ENCODE measurements around the gene ZNF335.
"Not testable (repeated sequence)": the region's sequence is repeated elsewhere in the genome, so short reads cannot be mapped to it uniquely, and the experiment has no call there.

The ZNF335 gene

DNA sequence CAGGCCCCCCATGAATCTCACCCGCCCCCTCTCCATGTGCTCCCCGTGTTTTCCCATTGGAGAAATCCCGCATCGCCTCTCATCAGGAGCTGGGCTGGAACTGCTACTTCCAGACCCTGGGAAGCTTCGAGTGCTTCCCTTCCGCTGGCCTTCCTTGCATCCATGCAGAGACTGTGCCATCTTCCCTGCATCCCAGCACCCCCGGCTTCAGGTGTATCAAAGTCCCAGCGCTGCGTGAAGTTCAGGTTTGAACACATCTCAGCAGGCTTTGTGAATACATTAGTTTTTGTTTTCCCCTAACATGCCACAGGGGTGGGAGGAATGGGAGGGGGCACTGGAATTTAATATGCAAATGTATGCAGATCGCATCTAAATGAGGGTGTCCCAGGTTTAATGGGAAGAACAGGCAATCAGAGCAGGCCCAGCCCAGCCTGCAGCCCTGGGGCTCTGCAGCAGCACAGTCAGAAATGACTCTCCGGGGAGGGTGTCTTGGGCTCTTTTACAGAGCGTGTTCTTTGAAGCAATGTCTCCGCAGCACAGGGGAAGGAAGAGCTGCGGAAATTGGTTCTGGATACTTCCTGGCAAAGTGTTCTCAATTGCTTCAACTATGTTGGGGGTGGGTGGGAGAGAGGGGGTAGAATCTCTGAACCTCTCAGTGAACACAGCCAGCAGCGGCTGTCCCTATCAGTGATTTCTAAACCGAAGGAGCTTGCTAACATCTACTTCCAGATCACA, 28.4 kb upstream of the ZNF335 start:
- DNase-seq (ENCODE audit: low read depth) = peak; percentile 3
- Histone ChIP-seq H3K4me1 (ENCODE audit: control insufficient read depth, insufficient read depth, low read length) (peaks cover 5% of the 10 kb centered on the region), H3K9ac (ENCODE audit: low read length) (no peak overlapping the region), H3K27me3 (replicated peaks; ENCODE audit: control insufficient read depth, insufficient read depth, low read length) (peaks cover 48% of the 10 kb centered on the region), H3K9me3 (ENCODE audit: control insufficient read depth, low read length) (no peaks in the 10 kb centered on the region), H3K36me3 (ENCODE audit: control insufficient read depth, insufficient read depth, low read length, severe bottlenecking) (no peaks in the 10 kb centered on the region), H3K4me3 (ENCODE audit: low read length) (no peak overlapping the region)

DNA sequence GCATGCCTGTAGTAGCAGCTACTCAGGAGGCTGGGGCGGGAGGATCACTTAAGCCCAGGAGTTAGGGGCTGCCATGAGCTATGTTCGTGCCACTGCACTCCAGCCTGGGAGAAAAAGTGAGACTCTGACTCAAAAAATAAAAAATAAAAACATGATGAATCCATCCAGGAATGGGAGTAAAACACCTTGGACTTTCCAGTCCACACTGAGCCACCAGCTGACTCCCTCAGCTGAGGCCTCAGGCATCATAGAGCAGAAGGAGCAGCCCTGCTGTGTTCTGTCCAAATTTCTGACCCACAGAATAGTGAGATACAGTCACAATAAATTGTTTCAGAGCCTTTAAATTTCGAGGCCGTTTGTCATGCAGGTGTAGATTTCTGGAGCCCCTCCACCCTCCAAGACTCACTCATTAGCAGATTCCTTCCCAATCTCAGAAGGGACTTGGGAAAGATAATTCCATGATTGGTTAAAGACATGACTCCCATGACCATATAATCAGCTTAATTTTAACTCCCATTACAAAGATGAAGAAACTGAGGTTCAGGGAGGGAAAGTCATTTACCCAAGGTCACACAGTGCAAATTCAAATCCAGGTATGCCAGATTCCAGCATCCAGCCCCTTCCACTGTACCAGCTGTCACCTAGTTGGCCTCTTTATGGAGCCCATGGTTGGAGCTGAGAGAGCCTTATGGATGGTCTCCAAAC, 27.7 kb upstream of the ZNF335 start:
- Histone ChIP-seq H3K27me3 (replicated peaks; ENCODE audit: control insufficient read depth, insufficient read depth, low read length) (peaks cover 45% of the 10 kb centered on the region), H3K9me3 (ENCODE audit: control insufficient read depth, low read length) (no peaks in the 10 kb centered on the region), H3K4me1 (ENCODE audit: control insufficient read depth, insufficient read depth, low read length) (peaks cover 5% of the 10 kb centered on the region), H3K4me3 (ENCODE audit: low read length) (no peak overlapping the region), H3K9ac (ENCODE audit: low read length) (no peak overlapping the region), H3K36me3 (ENCODE audit: control insufficient read depth, insufficient read depth, low read length, severe bottlenecking) (no peaks in the 10 kb centered on the region)
- no peak for DNase-seq (ENCODE audit: low read depth)

DNA sequence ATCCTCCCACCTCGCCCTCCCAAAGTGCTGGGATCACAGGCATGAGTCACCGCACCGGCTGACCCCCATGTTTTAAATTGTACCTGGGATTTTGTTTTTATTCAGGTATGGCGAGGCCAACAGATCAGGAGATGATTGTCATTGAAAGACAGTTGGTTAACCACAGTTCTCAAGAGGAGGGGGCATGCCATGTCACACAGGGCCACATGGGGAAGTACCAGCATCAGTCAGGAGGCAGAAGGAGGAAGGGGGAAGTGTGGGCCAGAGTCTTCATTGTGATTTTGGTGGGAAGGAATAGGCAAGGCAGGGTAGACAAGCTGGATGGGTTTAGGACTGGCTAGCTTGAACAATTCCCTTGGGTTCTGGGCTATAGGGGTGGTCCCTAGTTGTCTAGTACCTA, 26.8 kb upstream of the ZNF335 start:
- H3K36me3 ChIP-seq (ENCODE audit: control insufficient read depth, insufficient read depth, low read length, severe bottlenecking) = no peaks in the 10 kb centered on the region
- peaks cover 5% of the 10 kb centered on the region for H3K4me1 ChIP-seq (ENCODE audit: control insufficient read depth, insufficient read depth, low read length)
- no peak overlapping the region for H3K9ac ChIP-seq (ENCODE audit: low read length)
- no peaks in the 10 kb centered on the region for H3K9me3 ChIP-seq (ENCODE audit: control insufficient read depth, low read length)
- H3K27me3 ChIP-seq (replicated peaks; ENCODE audit: control insufficient read depth, insufficient read depth, low read length) = peaks cover 38% of the 10 kb centered on the region
- no peak for DNase-seq (ENCODE audit: low read depth)
- no peak overlapping the region for H3K4me3 ChIP-seq (ENCODE audit: low read length)

DNA sequence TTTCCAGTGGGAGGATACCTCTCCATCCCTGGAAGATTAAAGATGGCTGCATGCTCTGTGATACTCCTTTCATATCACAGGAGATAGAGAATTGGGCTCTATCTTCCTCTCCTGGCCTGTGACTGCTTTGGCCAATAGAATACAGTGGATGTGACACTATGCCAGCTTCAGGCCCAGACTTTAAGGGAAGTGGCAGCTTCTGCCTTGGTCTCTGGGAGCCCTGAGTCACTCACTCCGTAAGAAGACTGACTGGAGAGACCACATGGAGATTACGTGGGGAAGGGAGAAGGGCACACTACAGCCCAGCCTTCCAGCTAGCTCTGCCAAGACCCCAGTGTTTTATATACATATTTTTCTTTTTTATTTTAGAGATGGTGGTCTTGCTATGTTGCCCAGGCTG, 26.3 kb upstream of the ZNF335 start:
- no peaks in the 10 kb centered on the region for H3K36me3 ChIP-seq (ENCODE audit: control insufficient read depth, insufficient read depth, low read length, severe bottlenecking)
- no peak overlapping the region for H3K9ac ChIP-seq (ENCODE audit: low read length)
- no peak for DNase-seq (ENCODE audit: low read depth)
- H3K27me3 ChIP-seq (replicated peaks; ENCODE audit: control insufficient read depth, insufficient read depth, low read length) = peaks cover 38% of the 10 kb centered on the region
- H3K9me3 ChIP-seq (ENCODE audit: control insufficient read depth, low read length) = no peaks in the 10 kb centered on the region
- no peak overlapping the region for H3K4me3 ChIP-seq (ENCODE audit: low read length)
- peaks cover 8% of the 10 kb centered on the region for H3K4me1 ChIP-seq (ENCODE audit: control insufficient read depth, insufficient read depth, low read length)

DNA sequence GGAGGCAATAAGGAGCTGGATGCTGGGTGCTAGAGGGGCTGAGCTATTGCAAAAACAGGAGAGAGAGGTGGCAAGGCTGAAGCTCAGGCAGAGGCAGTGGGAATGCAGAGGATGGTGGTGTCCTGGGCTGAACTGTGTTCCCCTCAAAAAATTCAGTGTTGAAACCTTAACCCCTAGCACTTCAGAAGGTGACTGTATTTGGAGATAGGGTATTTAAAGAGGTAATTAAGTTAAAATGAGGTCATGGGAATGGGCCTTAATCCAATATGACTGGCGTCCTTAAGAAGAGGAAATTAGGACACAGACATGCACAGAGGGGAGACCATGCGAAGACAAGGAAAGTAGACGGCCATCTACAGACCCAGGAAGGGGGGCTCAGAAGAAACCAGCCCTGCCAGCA, 25.2 kb upstream of the ZNF335 start:
- Histone ChIP-seq H3K9ac (ENCODE audit: low read length) (no peak overlapping the region), H3K4me3 (ENCODE audit: low read length) (no peak overlapping the region), H3K27me3 (replicated peaks; ENCODE audit: control insufficient read depth, insufficient read depth, low read length) (peaks cover 34% of the 10 kb centered on the region), H3K4me1 (ENCODE audit: control insufficient read depth, insufficient read depth, low read length) (peaks cover 11% of the 10 kb centered on the region), H3K9me3 (ENCODE audit: control insufficient read depth, low read length) (no peaks in the 10 kb centered on the region), H3K36me3 (ENCODE audit: control insufficient read depth, insufficient read depth, low read length, severe bottlenecking) (no peaks in the 10 kb centered on the region)
- DNase-seq (ENCODE audit: low read depth) = no peak

DNA sequence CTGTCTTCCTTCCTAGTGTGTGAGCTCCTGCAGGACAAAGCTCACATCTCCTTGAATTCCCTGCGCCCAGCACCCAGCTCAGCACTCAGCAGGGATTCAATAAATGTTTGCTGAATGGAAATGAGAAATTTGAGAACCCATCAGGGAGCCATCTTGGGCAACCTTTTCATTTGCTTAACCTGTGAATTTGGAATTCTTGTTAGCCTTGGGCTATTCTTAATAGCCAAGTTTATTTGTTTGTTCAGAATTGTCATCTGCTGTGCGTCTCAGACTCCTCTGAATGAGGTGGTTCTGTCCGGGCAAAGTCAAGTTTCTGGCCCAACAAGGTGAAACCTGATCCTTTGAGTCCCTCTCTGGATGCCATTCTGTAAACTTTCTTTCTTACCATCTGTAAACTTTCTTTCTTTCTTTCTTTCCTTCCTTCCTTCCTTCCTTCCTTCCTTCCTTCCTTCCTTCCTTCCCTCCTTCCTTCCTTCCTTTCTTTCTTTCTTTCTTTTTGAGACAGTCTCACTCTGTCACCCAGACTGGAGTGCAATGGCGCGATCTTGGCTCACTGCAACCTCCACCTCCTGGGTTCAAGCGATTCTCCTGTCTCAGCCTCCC, 23.6 kb upstream of the ZNF335 start:
- not testable (repeated sequence) for H3K4me3 ChIP-seq (ENCODE audit: low read length); DNase-seq (ENCODE audit: low read depth); H3K9me3 ChIP-seq (ENCODE audit: control insufficient read depth, low read length); H3K36me3 ChIP-seq (ENCODE audit: control insufficient read depth, insufficient read depth, low read length, severe bottlenecking); H3K9ac ChIP-seq (ENCODE audit: low read length); H3K4me1 ChIP-seq (ENCODE audit: control insufficient read depth, insufficient read depth, low read length)
- peaks cover 32% of the 10 kb centered on the region for H3K27me3 ChIP-seq (replicated peaks; ENCODE audit: control insufficient read depth, insufficient read depth, low read length)

DNA sequence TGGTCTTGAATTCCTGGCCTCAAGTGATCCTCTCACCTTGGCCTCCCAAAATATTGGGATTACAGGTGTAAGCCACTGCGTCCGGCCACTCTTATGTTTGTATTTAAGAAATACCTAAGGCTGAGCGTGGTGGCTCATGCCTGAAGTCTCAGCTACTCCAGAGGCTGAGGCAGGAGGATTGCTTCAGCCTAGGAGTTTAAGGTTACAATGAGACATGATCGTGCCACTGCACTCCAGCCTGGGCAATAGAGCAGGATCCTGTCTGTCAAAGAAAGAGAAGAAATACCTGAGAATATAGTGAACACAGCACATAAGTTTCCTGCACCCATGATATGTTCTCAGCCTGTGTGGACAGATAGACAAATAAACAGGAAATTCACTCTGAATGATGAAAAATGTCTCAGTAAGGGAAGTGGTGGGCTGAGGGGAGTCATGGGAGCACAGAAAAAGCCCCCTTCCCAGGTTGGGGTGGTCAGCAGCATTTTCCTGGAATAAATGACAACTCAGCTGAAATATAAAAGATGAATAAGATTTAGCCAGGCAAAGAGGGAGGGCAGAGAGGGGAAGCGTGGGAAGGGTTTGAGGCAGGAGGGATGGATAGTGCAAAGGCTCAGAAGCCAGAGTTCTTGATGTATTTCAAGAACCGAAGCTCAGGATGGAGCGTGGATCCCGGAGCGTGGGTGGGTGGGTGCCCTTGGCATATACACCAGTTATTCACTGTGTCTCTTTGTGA, 22.9 kb upstream of the ZNF335 start:
- peaks cover 6% of the 10 kb centered on the region for H3K4me1 ChIP-seq (ENCODE audit: control insufficient read depth, insufficient read depth, low read length)
- H3K27me3 ChIP-seq (replicated peaks; ENCODE audit: control insufficient read depth, insufficient read depth, low read length) = peaks cover 35% of the 10 kb centered on the region
- DNase-seq (ENCODE audit: low read depth) = no peak
- H3K36me3 ChIP-seq (ENCODE audit: control insufficient read depth, insufficient read depth, low read length, severe bottlenecking) = no peaks in the 10 kb centered on the region
- no peak overlapping the region for H3K9ac ChIP-seq (ENCODE audit: low read length)
- no peak overlapping the region for H3K4me3 ChIP-seq (ENCODE audit: low read length)
- H3K9me3 ChIP-seq (ENCODE audit: control insufficient read depth, low read length) = no peaks in the 10 kb centered on the region

DNA sequence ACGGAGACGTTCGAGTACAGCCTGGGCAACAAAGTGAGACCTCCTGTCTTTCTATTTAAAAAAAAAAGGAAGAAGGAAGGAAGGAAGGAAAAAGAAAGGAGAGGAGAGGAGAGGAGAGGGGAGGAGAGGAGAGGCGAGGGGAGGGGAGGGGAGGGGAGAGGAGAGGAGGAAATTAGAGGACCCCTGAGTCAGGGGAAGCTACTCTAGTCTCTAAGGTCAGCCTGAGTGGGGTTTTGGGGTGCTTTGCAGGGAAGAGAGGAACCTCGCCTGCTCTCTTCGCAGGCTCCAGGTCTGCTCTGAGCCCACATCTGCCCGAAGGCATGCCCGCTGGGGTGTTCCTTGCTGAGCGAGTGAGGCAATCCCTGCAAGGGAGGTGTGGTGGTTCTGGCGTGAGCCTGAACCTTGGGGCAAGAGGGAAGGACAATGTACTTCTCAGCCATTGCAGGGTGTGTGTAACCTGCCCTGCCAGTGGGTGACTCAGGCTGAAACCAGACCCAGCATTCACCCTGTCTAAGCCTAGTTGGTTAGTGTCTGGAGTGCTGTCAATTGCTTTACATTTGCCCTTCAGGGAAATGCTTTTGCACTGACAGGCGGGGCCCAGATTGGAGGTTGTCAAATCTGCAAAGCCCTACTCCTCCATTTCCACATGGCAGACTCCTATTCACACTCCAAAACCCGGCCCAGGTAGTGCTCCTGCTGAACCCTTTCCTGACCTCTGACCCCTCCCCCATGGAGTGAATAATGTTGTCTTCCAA, 21.4 kb upstream of the ZNF335 start:
- no peaks in the 10 kb centered on the region for H3K36me3 ChIP-seq (ENCODE audit: control insufficient read depth, insufficient read depth, low read length, severe bottlenecking)
- peaks cover 26% of the 10 kb centered on the region for H3K27me3 ChIP-seq (replicated peaks; ENCODE audit: control insufficient read depth, insufficient read depth, low read length)
- H3K9ac ChIP-seq (ENCODE audit: low read length) = no peak overlapping the region
- DNase-seq (ENCODE audit: low read depth) = peak; percentile 56
- H3K4me3 ChIP-seq (ENCODE audit: low read length) = no peak overlapping the region
- H3K9me3 ChIP-seq (ENCODE audit: control insufficient read depth, low read length) = no peaks in the 10 kb centered on the region
- peaks cover 6% of the 10 kb centered on the region for H3K4me1 ChIP-seq (ENCODE audit: control insufficient read depth, insufficient read depth, low read length)

DNA sequence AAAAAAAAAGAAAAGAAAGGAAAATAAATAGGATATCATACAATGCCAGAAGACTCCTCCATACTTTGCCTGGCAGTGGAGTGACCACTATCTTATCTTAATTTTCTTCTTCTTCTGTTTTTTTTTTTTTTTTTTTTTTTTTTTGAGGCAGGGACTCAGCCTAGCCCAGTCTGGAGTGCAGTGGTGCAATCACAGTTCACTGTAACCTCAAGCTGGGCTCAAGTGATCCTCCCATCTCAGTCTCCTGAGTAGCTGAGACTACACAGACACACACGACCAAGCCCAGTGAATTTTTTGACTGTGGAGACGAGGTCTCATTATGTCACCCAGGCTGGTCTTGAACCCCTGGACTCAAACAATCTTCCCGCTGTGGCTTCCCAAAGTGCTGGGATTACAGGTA, 19.6 kb upstream of the ZNF335 start:
- H3K27me3 ChIP-seq (replicated peaks; ENCODE audit: control insufficient read depth, insufficient read depth, low read length) = peaks cover 14% of the 10 kb centered on the region
- no peaks in the 10 kb centered on the region for H3K9me3 ChIP-seq (ENCODE audit: control insufficient read depth, low read length)
- no peaks in the 10 kb centered on the region for H3K36me3 ChIP-seq (ENCODE audit: control insufficient read depth, insufficient read depth, low read length, severe bottlenecking)
- peaks cover 6% of the 10 kb centered on the region for H3K4me1 ChIP-seq (ENCODE audit: control insufficient read depth, insufficient read depth, low read length)
- H3K9ac ChIP-seq (ENCODE audit: low read length) = no peak overlapping the region
- DNase-seq (ENCODE audit: low read depth) = no peak
- H3K4me3 ChIP-seq (ENCODE audit: low read length) = no peak overlapping the region

DNA sequence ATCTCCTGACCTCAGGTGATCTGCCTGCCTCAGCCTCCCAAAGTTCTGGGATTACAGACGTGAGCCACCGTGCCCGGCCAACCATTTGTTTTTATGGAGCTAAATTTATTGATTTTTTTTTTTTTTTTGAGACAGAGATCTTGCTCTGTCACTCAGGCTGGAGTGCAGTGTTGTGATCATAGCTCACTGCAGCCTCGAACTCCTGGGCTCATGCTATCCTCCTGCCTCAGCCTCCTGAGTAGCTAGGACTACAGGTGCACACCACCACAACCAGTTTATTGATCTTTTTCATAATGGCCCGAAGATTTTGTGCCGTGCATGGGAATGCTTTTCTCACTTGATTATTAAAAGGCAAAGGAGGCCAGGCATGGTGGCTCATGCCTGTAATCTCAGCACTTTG, 16.8 kb upstream of the ZNF335 start:
- not testable (repeated sequence) for H3K4me3 ChIP-seq (ENCODE audit: low read length); H3K4me1 ChIP-seq (ENCODE audit: control insufficient read depth, insufficient read depth, low read length); H3K9ac ChIP-seq (ENCODE audit: low read length); DNase-seq (ENCODE audit: low read depth); H3K36me3 ChIP-seq (ENCODE audit: control insufficient read depth, insufficient read depth, low read length, severe bottlenecking); H3K9me3 ChIP-seq (ENCODE audit: control insufficient read depth, low read length)
- peaks cover 10% of the 10 kb centered on the region for H3K27me3 ChIP-seq (replicated peaks; ENCODE audit: control insufficient read depth, insufficient read depth, low read length)

Data from adipocyte (in vitro differentiated cells).